Gastroesophageal sphincter (tissue), 3 donors: ENCODE results near the gene KCNJ13.

Experiments
- EP300 ChIP-seq: sonication (generic); formaldehyde crosslinking; IDR thresholded peaks from one replicate; pipeline ENCODE4 v1.6.1; 2017; ENCODE audit warnings: antibody characterized with exemption, mild to moderate bottlenecking
- POLR2A ChIP-seq, 2 donors: fragments of 450-650 bp; IDR thresholded peaks; one replicate each; pipeline ENCODE4 v1.6.1; 2017; ENCODE audit warnings: antibody characterized with exemption in 2 of 2, mild to moderate bottlenecking in 2 of 2, moderate library complexity in 1 of 2
- POLR2AphosphoS5 ChIP-seq: sonication (generic); formaldehyde crosslinking; IDR thresholded peaks from one replicate; pipeline ENCODE4 v1.6.1; 2017; ENCODE audit warnings: antibody characterized with exemption
- TF ChIP-seq, protein P1 (sequence below), 4 experiments: fragments of 200-600 bp in 2 of 4; fragments of 450-650 bp in 2 of 4; sonication (generic) in 1 of 4; IDR thresholded peaks; one replicate each; pipeline ENCODE4 v1.5.1; 2017 to 2019; ENCODE audit warnings: antibody characterized with exemption in 4 of 4, mild to moderate bottlenecking in 2 of 4, moderate library complexity in 2 of 4

DNA sequence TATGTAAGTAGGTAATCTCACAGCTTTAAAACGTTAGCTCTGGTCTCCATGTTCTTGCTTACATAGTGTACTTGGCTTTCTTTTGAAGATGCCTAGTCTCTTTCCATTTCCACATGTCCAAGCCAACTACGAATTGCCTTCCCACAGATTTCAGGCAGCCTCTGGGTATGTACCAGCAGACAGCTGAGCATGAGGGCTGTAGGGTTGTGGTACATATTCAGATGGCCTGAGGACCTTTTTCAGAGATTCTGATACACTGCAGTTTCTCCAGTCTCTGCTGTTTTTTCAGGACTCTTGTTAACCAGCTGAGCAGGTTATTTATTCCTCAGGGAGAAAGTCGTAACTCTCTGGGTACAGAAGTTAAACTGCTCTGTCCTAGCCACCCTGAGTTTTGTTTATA is 3.1 kb upstream of the KCNJ13 start:
- TF ChIP-seq, protein P1, sequence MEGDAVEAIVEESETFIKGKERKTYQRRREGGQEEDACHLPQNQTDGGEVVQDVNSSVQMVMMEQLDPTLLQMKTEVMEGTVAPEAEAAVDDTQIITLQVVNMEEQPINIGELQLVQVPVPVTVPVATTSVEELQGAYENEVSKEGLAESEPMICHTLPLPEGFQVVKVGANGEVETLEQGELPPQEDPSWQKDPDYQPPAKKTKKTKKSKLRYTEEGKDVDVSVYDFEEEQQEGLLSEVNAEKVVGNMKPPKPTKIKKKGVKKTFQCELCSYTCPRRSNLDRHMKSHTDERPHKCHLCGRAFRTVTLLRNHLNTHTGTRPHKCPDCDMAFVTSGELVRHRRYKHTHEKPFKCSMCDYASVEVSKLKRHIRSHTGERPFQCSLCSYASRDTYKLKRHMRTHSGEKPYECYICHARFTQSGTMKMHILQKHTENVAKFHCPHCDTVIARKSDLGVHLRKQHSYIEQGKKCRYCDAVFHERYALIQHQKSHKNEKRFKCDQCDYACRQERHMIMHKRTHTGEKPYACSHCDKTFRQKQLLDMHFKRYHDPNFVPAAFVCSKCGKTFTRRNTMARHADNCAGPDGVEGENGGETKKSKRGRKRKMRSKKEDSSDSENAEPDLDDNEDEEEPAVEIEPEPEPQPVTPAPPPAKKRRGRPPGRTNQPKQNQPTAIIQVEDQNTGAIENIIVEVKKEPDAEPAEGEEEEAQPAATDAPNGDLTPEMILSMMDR (IDR thresholded peaks at IDR 0.05): no peak
- TF ChIP-seq POLR2A (IDR thresholded peaks at IDR 0.05): no peak
- TF ChIP-seq EP300: no peak
- no peak for TF ChIP-seq POLR2AphosphoS5
